ENCODE results near the gene CHMP2A. TPM values are rescaled to one million over a fixed set of nuclear protein-coding genes. Genes with fewer than 3 reads are reported as not detected.
A peak's percentile ranks its signal among the peaks of the same experiment; 100 is the strongest.

Gene CHMP2A
- total and polyA plus RNA-seq, 2 of the 13 experiments (the other 11 are each of a cell fraction or from before 2014, with no cell fraction given) = 49.7 to 55.0 TPM

- TF ChIP-seq, protein P1, sequence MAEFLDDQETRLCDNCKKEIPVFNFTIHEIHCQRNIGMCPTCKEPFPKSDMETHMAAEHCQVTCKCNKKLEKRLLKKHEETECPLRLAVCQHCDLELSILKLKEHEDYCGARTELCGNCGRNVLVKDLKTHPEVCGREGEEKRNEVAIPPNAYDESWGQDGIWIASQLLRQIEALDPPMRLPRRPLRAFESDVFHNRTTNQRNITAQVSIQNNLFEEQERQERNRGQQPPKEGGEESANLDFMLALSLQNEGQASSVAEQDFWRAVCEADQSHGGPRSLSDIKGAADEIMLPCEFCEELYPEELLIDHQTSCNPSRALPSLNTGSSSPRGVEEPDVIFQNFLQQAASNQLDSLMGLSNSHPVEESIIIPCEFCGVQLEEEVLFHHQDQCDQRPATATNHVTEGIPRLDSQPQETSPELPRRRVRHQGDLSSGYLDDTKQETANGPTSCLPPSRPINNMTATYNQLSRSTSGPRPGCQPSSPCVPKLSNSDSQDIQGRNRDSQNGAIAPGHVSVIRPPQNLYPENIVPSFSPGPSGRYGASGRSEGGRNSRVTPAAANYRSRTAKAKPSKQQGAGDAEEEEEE (CRISPR knock-in tag; IDR thresholded peaks at IDR 0.05; ENCODE audit: borderline replicate concordance) = no peak
- TF ChIP-seq, protein P2, sequence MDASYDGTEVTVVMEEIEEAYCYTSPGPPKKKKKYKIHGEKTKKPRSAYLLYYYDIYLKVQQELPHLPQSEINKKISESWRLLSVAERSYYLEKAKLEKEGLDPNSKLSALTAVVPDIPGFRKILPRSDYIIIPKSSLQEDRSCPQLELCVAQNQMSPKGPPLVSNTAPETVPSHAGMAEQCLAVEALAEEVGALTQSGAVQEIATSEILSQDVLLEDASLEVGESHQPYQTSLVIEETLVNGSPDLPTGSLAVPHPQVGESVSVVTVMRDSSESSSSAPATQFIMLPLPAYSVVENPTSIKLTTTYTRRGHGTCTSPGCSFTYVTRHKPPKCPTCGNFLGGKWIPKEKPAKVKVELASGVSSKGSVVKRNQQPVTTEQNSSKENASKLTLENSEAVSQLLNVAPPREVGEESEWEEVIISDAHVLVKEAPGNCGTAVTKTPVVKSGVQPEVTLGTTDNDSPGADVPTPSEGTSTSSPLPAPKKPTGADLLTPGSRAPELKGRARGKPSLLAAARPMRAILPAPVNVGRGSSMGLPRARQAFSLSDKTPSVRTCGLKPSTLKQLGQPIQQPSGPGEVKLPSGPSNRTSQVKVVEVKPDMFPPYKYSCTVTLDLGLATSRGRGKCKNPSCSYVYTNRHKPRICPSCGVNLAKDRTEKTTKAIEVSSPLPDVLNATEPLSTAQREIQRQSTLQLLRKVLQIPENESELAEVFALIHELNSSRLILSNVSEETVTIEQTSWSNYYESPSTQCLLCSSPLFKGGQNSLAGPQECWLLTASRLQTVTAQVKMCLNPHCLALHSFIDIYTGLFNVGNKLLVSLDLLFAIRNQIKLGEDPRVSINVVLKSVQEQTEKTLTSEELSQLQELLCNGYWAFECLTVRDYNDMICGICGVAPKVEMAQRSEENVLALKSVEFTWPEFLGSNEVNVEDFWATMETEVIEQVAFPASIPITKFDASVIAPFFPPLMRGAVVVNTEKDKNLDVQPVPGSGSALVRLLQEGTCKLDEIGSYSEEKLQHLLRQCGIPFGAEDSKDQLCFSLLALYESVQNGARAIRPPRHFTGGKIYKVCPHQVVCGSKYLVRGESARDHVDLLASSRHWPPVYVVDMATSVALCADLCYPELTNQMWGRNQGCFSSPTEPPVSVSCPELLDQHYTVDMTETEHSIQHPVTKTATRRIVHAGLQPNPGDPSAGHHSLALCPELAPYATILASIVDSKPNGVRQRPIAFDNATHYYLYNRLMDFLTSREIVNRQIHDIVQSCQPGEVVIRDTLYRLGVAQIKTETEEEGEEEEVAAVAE (CRISPR knock-in tag; IDR thresholded peaks at IDR 0.05; ENCODE audit: borderline replicate concordance) = no peak
- peak; percentile 71; the same call in 1 of the 2 replicates for TF ChIP-seq ZGPAT (CRISPR knock-in tag; IDR thresholded peaks at IDR 0.05)
- TF ChIP-seq ZNF547 (CRISPR knock-in tag; IDR thresholded peaks at IDR 0.05) = 0 out of 2 replicates have a peak, but pooled peaks have one; percentile 45
- 0 out of 2 replicates have a peak, but pooled peaks have one; percentile 41 for TF ChIP-seq KLF6 (CRISPR knock-in tag; IDR thresholded peaks at IDR 0.05)
- no peak for TF ChIP-seq CHD4 (IDR thresholded peaks at IDR 0.05; ENCODE audit: borderline replicate concordance, low read length)
- peak; percentile 99 for TF ChIP-seq ZNF441 (CRISPR knock-in tag; IDR thresholded peaks at IDR 0.05; ENCODE audit: borderline replicate concordance)
- no peak for TF ChIP-seq SRSF4 (IDR thresholded peaks at IDR 0.05; ENCODE audit: low read depth, low read length, poor library complexity, severe bottlenecking)
- peak; percentile 33; the same call in 1 of the 2 replicates for TF ChIP-seq ZBTB2 (CRISPR knock-in tag; IDR thresholded peaks at IDR 0.05; ENCODE audit: low read depth)
- TF ChIP-seq CREB3 (CRISPR knock-in tag; IDR thresholded peaks at IDR 0.05) = peak; percentile 69; the same call in 1 of the 2 replicates
- TF ChIP-seq TRIM22 (IDR thresholded peaks at IDR 0.05) = no peak
- no peak; the same call in 1 of the 2 replicates for TF ChIP-seq ZNF33B (CRISPR knock-in tag; IDR thresholded peaks at IDR 0.05)
- 0 out of 2 replicates have a peak, but pooled peaks have one; percentile 47 for TF ChIP-seq SMAD3 (CRISPR knock-in tag; IDR thresholded peaks at IDR 0.05)
- TF ChIP-seq NR2C2 (CRISPR knock-in tag; IDR thresholded peaks at IDR 0.05; ENCODE audit: borderline replicate concordance) = peak; percentile 52; the same call in 1 of the 2 replicates
- TF ChIP-seq ZSCAN20 (CRISPR knock-in tag; IDR thresholded peaks at IDR 0.05; ENCODE audit: borderline replicate concordance) = no peak
Observed at GRCh38 chr19:58513694-58514563, 41.0 kb downstream of the CHMP2A start (continued).
